SK-N-SH treated with all-trans-retinoic acid at 6 μM for 48 hours (cell line): Measurements from ENCODE around the gene GATAD2A.

Experiments used
- ATAC-seq: fragments of 200-7000 bp; cut with Tn5 transposase; 3 replicates; pipeline ENCODE4 v1.9.1; 2020; ENCODE audit warnings: mild to moderate bottlenecking, moderate library complexity
- ARNTL ChIP-seq: fragments of 450-650 bp; formaldehyde crosslinking; IDR thresholded peaks from 2 replicates; pipeline ENCODE4 v1.5.0; 2020; ENCODE audit warnings: low read depth, mild to moderate bottlenecking, moderate library complexity, borderline replicate concordance
- BACH2 ChIP-seq: fragments of 250-450 bp; sonication (Bioruptor Pico); IDR thresholded peaks from 2 replicates; pipeline ENCODE4 v1.9.0; 2021; ENCODE audit warnings: mild to moderate bottlenecking, borderline replicate concordance
- CREB5 ChIP-seq: fragments of 250-450 bp; sonication (Bioruptor Pico); IDR thresholded peaks from 2 replicates; pipeline ENCODE4 v1.5.1; 2020; ENCODE audit warnings: low read depth, mild to moderate bottlenecking, moderate library complexity
- CSDC2 ChIP-seq: fragments of 250-450 bp; sonication (Bioruptor Pico); IDR thresholded peaks from 2 replicates; pipeline ENCODE4 v1.5.0; 2020; ENCODE audit warnings: mild to moderate bottlenecking, moderate library complexity
- ESRRG ChIP-seq: fragments of 250-450 bp; sonication (Bioruptor Pico); IDR thresholded peaks from 2 replicates; pipeline ENCODE4 v1.6.1; 2021; ENCODE audit warnings: mild to moderate bottlenecking
- GLIS3 ChIP-seq: fragments of 250-450 bp; sonication (Bioruptor Pico); IDR thresholded peaks from 2 replicates; pipeline ENCODE4 v1.5.0; 2020; ENCODE audit warnings: mild to moderate bottlenecking, moderate library complexity
- ISL1 ChIP-seq: fragments of 250-450 bp; sonication (Bioruptor Pico); IDR thresholded peaks from 2 replicates; pipeline ENCODE4 v2.1.2; 2022; ENCODE audit warnings: mild to moderate bottlenecking, moderate library complexity
- PATZ1 ChIP-seq: fragments of 250-450 bp; sonication (Bioruptor Pico); IDR thresholded peaks from 2 replicates; pipeline ENCODE4 v1.8.0; 2020; ENCODE audit warnings: mild to moderate bottlenecking, moderate library complexity, borderline replicate concordance
- PPARA ChIP-seq: fragments of 250-450 bp; sonication (Bioruptor Pico); IDR thresholded peaks from 2 replicates; pipeline ENCODE4 v1.5.0; 2020; ENCODE audit warnings: mild to moderate bottlenecking, borderline replicate concordance
- RARB ChIP-seq: fragments of 250-450 bp; sonication (Bioruptor Pico); IDR thresholded peaks from 2 replicates; pipeline ENCODE4 v1.8.0; 2021; ENCODE audit warnings: mild to moderate bottlenecking, moderate library complexity
- SNAI2 ChIP-seq: fragments of 250-450 bp; sonication (Bioruptor Pico); IDR thresholded peaks from 2 replicates; pipeline ENCODE4 v1.5.0; 2020; ENCODE audit warnings: mild to moderate bottlenecking, moderate library complexity
- TCF4 ChIP-seq: fragments of 250-450 bp; sonication (Bioruptor Pico); IDR thresholded peaks from 2 replicates; pipeline ENCODE4 v1.8.0; 2021; ENCODE audit warnings: mild to moderate bottlenecking, moderate library complexity, borderline replicate concordance
- TOX ChIP-seq: fragments of 250-450 bp; sonication (Bioruptor Pico); IDR thresholded peaks from 2 replicates; pipeline ENCODE4 v1.8.0; 2021; ENCODE audit warnings: mild to moderate bottlenecking, moderate library complexity, borderline replicate concordance
- TSHZ2 ChIP-seq: fragments of 250-450 bp; sonication (Bioruptor Pico); IDR thresholded peaks from 2 replicates; pipeline ENCODE4 v1.5.0; 2020; ENCODE audit warnings: mild to moderate bottlenecking, moderate library complexity
- ZC3H10 ChIP-seq: fragments of 250-450 bp; sonication (Bioruptor Pico); IDR thresholded peaks from 2 replicates; pipeline ENCODE4 v1.5.1; 2021; ENCODE audit warnings: mild to moderate bottlenecking, moderate library complexity
- ZFP3 ChIP-seq: fragments of 250-450 bp; sonication (Bioruptor Pico); IDR thresholded peaks from 2 replicates; pipeline ENCODE4 v1.5.0; 2020; ENCODE audit warnings: mild to moderate bottlenecking, moderate library complexity
- ZNF565 ChIP-seq: fragments of 450-650 bp; formaldehyde crosslinking; conservative IDR thresholded peaks from 2 replicates; pipeline ENCODE4 v1.5.0; 2020; ENCODE audit warnings: low read depth, mild to moderate bottlenecking, moderate library complexity
- ZNF70 ChIP-seq: fragments of 450-650 bp; formaldehyde crosslinking; IDR thresholded peaks from 2 replicates; pipeline ENCODE4 v1.5.0; 2020; ENCODE audit warnings: mild to moderate bottlenecking, moderate library complexity
- ZNF8 ChIP-seq: fragments of 450-650 bp; formaldehyde crosslinking; IDR thresholded peaks from 2 replicates; pipeline ENCODE4 v1.5.0; 2020; ENCODE audit warnings: mild to moderate bottlenecking, moderate library complexity
- TF ChIP-seq, protein P1 (sequence below): fragments of 250-450 bp; sonication (Bioruptor Pico); IDR thresholded peaks from 2 replicates; pipeline ENCODE4 v1.5.1; 2021; ENCODE audit warnings: mild to moderate bottlenecking, moderate library complexity
- TF ChIP-seq, protein P2 (sequence below): fragments of 250-450 bp; sonication (Bioruptor Pico); IDR thresholded peaks from 2 replicates; pipeline ENCODE4 v1.8.0; 2021; ENCODE audit warnings: low read depth, mild to moderate bottlenecking, moderate library complexity, borderline replicate concordance

The GATAD2A gene

DNA sequence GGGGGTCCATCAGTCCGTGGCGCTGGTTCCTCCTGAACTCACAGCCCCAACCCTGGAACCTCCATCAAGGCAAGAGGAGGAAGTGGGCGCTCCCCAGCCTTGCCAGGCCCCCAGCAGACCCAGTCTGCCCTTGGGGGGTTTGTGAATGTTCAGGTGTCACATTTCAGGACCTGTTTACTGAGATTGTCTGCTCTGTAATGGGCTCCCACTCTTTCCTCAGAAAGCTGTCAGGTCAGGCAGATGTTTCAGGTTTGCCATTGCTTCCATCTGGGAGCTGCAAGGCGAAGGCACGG lies 80.5 kb downstream of the GATAD2A start (continued):
- TF ChIP-seq PPARA (CRISPR knock-in tag) (no peak), ARNTL (no peak)

GRCh38 chr19:19486343-19487076 lies 81.0 kb downstream of the GATAD2A start:
- TF ChIP-seq RARB (CRISPR knock-in tag) (no peak), ZNF565 (CRISPR knock-in tag) (no peak), TCF4 (CRISPR knock-in tag) (no peak), CREB5 (CRISPR knock-in tag) (no peak), ZFP3 (CRISPR knock-in tag) (no peak), PATZ1 (CRISPR knock-in tag) (no peak)
- TF ChIP-seq, all 23 proteins: peak for 0

GRCh38 chr19:19487077-19487949 lies 81.8 kb downstream of the GATAD2A start:
- ATAC-seq, result no peak
- TF ChIP-seq TSHZ2 (CRISPR knock-in tag) (no peak), TOX (CRISPR knock-in tag) (no peak), ESRRG (CRISPR knock-in tag) (no peak), ZNF8 (CRISPR knock-in tag) (no peak), BACH2 (no peak), ZC3H10 (CRISPR knock-in tag) (no peak), ZNF70 (CRISPR knock-in tag) (no peak), PPARA (CRISPR knock-in tag) (no peak), ISL1 (CRISPR knock-in tag) (no peak), PATZ1 (CRISPR knock-in tag) (no peak), GLIS3 (CRISPR knock-in tag) (no peak), SNAI2 (CRISPR knock-in tag) (no peak), CREB5 (CRISPR knock-in tag) (no peak), CSDC2 (CRISPR knock-in tag) (no peak)
- TF ChIP-seq, protein P1, sequence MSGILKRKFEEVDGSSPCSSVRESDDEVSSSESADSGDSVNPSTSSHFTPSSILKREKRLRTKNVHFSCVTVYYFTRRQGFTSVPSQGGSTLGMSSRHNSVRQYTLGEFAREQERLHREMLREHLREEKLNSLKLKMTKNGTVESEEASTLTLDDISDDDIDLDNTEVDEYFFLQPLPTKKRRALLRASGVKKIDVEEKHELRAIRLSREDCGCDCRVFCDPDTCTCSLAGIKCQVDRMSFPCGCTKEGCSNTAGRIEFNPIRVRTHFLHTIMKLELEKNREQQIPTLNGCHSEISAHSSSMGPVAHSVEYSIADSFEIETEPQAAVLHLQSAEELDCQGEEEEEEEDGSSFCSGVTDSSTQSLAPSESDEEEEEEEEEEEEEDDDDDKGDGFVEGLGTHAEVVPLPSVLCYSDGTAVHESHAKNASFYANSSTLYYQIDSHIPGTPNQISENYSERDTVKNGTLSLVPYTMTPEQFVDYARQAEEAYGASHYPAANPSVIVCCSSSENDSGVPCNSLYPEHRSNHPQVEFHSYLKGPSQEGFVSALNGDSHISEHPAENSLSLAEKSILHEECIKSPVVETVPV (CRISPR knock-in tag), result no peak
- TF ChIP-seq, protein P2, sequence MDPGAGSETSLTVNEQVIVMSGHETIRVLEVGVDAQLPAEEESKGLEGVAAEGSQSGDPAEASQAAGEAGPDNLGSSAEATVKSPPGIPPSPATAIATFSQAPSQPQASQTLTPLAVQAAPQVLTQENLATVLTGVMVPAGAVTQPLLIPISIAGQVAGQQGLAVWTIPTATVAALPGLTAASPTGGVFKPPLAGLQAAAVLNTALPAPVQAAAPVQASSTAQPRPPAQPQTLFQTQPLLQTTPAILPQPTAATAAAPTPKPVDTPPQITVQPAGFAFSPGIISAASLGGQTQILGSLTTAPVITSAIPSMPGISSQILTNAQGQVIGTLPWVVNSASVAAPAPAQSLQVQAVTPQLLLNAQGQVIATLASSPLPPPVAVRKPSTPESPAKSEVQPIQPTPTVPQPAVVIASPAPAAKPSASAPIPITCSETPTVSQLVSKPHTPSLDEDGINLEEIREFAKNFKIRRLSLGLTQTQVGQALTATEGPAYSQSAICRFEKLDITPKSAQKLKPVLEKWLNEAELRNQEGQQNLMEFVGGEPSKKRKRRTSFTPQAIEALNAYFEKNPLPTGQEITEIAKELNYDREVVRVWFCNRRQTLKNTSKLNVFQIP, result no peak

More at GRCh38 chr19:19486343-19487076, 81.0 kb downstream of the GATAD2A start:
- no peak for ATAC-seq
